ENCODE measurements around the gene OR10A4.
"Not testable (repeated sequence)": the region's sequence is repeated elsewhere in the genome, so short reads cannot be mapped to it uniquely, and the experiment has no call there.

OR10A4 gene

DNA sequence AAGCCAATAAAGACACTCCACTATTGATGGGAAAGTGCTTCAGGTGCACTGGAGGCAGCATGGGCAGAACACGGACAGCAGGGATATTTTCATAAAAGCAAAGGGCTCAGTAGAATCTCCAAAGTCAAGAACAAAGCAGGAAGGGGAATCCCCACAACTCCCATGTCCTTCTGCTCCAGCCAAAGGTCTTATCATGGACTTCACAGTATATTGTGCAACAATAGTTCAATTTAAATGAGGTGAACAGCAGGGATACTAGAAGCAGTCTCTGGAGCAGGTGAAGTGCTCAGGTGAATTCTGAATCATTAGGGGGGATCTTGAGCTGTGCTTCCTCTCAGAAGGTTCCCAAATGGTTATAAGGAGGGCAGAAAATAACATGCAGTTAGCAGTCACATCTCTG lies 22.5 kb downstream of the OR10A4 start:
- H3K9ac ChIP-seq (ENCODE audit: low read length): no peak overlapping the region
- no peak overlapping the region for H3K18ac ChIP-seq (ENCODE audit: low read depth in 1 of 2, low read length in 2 of 2)
- no peaks in the 10 kb centered on the region for H3K9me3 ChIP-seq (ENCODE audit: control insufficient read depth, low read length)
- H3K36me3 ChIP-seq (ENCODE audit: control insufficient read depth in 1 of 2, insufficient read depth in 2 of 2, low read depth in 1 of 2, low read length in 2 of 2): no peaks in the 10 kb centered on the region
- H3K4me3 ChIP-seq (ENCODE audit: insufficient read depth in 1 of 2, low read depth in 1 of 2, low read length in 2 of 2): no peak overlapping the region
- no peak overlapping the region for H4K91ac ChIP-seq (ENCODE audit: low read length)
- no peak for DNase-seq
- H3K79me1 ChIP-seq (replicated peaks; ENCODE audit: low read length, poor library complexity, severe bottlenecking): no peaks in the 10 kb centered on the region
- no peaks in the 10 kb centered on the region for H3K27me3 ChIP-seq (ENCODE audit: control insufficient read depth in 1 of 2, insufficient read depth in 1 of 2, low read length in 2 of 2)
- H2BK120ac ChIP-seq (ENCODE audit: low read depth, low read length): no peak overlapping the region
- H2BK5ac ChIP-seq (ENCODE audit: low read depth, low read length, poor library complexity, severe bottlenecking): no peak overlapping the region
- no peak overlapping the region for H2AK5ac ChIP-seq (ENCODE audit: low read length, severe bottlenecking)
- no peak overlapping the region for H2AFZ ChIP-seq (ENCODE audit: low read depth, low read length)
- no peak overlapping the region for H3K14ac ChIP-seq (ENCODE audit: low read length in 2 of 2)
- no peak overlapping the region for H3K4ac ChIP-seq (ENCODE audit: low read depth in 1 of 2, low read length in 2 of 2)
- H3K23ac ChIP-seq (ENCODE audit: low read length in 2 of 2): no peak overlapping the region
- 86% methylated on average over 1 of the region's 1 CpG for WGBS
- no peaks in the 10 kb centered on the region for H3K4me1 ChIP-seq (ENCODE audit: control insufficient read depth, insufficient read depth, low read depth, low read length)
- H4K8ac ChIP-seq (ENCODE audit: low read length): no peak overlapping the region
- no peak overlapping the region for H3K27ac ChIP-seq (ENCODE audit: low read length, poor library complexity, severe bottlenecking)
- no peak overlapping the region for H2BK15ac ChIP-seq (ENCODE audit: low read depth, poor library complexity, severe bottlenecking)
- H2BK12ac ChIP-seq (ENCODE audit: low read length in 2 of 2): no peak overlapping the region
- H3K4me2 ChIP-seq (ENCODE audit: low read length, poor library complexity, severe bottlenecking): no peak overlapping the region

DNA sequence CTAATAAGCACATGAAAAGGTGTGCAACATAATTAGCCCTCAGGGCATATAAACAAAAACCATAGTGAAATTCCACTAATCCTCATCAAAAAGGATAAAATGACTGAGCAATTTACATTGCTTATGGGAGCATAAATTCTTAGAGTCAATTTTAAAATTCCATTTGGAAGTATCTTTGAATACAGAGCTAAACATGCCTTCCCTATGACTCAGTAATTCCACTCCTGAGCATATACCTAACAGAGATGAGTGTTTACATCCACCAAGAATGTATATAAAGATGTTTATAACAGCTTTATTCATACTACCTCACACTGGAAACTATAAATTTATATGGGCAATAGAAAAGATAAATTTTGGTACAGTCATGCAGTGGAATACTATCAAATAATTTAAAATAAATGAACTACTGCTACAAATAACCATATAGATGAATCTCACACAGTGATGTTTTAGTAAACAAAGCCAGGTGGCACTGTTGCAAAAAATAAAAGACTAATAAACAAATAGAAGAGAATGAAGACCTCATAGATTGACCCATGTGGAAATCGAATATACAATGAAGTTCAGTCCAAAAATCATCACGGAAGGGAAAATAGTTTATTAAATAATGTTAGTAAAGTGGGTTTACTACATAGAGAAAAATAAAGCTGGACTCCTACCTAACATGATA lies 24.0 kb downstream of the OR10A4 start:
- Histone ChIP-seq H2BK120ac (ENCODE audit: low read depth, low read length) (no peak overlapping the region), H3K79me1 (replicated peaks; ENCODE audit: low read length, poor library complexity, severe bottlenecking) (no peaks in the 10 kb centered on the region), H3K23ac (ENCODE audit: low read length in 2 of 2) (no peak overlapping the region), H3K4me3 (ENCODE audit: insufficient read depth in 1 of 2, low read depth in 1 of 2, low read length in 2 of 2) (no peak overlapping the region), H2BK5ac (ENCODE audit: low read depth, low read length, poor library complexity, severe bottlenecking) (no peak overlapping the region), H3K4me1 (ENCODE audit: control insufficient read depth, insufficient read depth, low read depth, low read length) (no peaks in the 10 kb centered on the region), H2AFZ (ENCODE audit: low read depth, low read length) (no peak overlapping the region), H3K14ac (ENCODE audit: low read length in 2 of 2) (no peak overlapping the region), H3K9me3 (ENCODE audit: control insufficient read depth, low read length) (no peaks in the 10 kb centered on the region), H4K91ac (ENCODE audit: low read length) (no peak overlapping the region), H3K36me3 (ENCODE audit: control insufficient read depth in 1 of 2, insufficient read depth in 2 of 2, low read depth in 1 of 2, low read length in 2 of 2) (no peaks in the 10 kb centered on the region), H4K8ac (ENCODE audit: low read length) (no peak overlapping the region), H2BK15ac (ENCODE audit: low read depth, poor library complexity, severe bottlenecking) (no peak overlapping the region), H3K27me3 (ENCODE audit: control insufficient read depth in 1 of 2, insufficient read depth in 1 of 2, low read length in 2 of 2) (no peaks in the 10 kb centered on the region), H3K27ac (ENCODE audit: low read length, poor library complexity, severe bottlenecking) (no peak overlapping the region), H3K4ac (ENCODE audit: low read depth in 1 of 2, low read length in 2 of 2) (no peak overlapping the region), H2BK12ac (ENCODE audit: low read length in 2 of 2) (no peak overlapping the region), H3K18ac (ENCODE audit: low read depth in 1 of 2, low read length in 2 of 2) (no peak overlapping the region), H3K9ac (ENCODE audit: low read length) (no peak overlapping the region), H2AK5ac (ENCODE audit: low read length, severe bottlenecking) (no peak overlapping the region), H3K4me2 (ENCODE audit: low read length, poor library complexity, severe bottlenecking) (no peak overlapping the region)
- DNase-seq: no peak
- WGBS: 71% methylated on average over 2 of the region's 2 CpGs

DNA sequence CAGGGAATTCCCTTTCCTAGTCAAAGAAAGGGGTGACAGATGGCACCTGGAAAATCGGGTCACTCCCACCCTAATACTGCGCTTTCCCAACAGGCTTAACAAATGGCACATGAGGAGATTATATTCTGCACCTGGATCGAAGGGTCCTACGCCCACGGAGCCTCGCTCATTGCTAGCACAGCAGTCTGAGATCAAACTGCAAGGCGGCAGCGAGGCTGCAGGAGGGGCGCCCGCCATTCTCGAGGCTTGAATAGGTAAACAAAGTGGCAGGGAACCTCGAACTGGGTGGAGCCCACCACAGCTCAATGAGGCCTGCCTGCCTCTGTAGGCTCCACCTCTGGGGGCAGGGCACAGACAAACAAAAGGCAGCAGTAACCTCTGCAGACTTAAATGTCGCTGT lies 28.4 kb downstream of the OR10A4 start:
- H2AK5ac ChIP-seq (ENCODE audit: low read length, severe bottlenecking); H3K27ac ChIP-seq (ENCODE audit: low read length, poor library complexity, severe bottlenecking); H4K8ac ChIP-seq (ENCODE audit: low read length); H2BK15ac ChIP-seq (ENCODE audit: low read depth, poor library complexity, severe bottlenecking); H2BK5ac ChIP-seq (ENCODE audit: low read depth, low read length, poor library complexity, severe bottlenecking); H4K91ac ChIP-seq (ENCODE audit: low read length); H3K4me1 ChIP-seq (ENCODE audit: control insufficient read depth, insufficient read depth, low read depth, low read length); H2BK12ac ChIP-seq (ENCODE audit: low read length in 2 of 2); H3K27me3 ChIP-seq (ENCODE audit: control insufficient read depth in 1 of 2, insufficient read depth in 1 of 2, low read length in 2 of 2); H3K4me3 ChIP-seq (ENCODE audit: insufficient read depth in 1 of 2, low read depth in 1 of 2, low read length in 2 of 2); H3K4me2 ChIP-seq (ENCODE audit: low read length, poor library complexity, severe bottlenecking); H3K4ac ChIP-seq (ENCODE audit: low read depth in 1 of 2, low read length in 2 of 2); DNase-seq; H3K18ac ChIP-seq (ENCODE audit: low read depth in 1 of 2, low read length in 2 of 2); H3K23ac ChIP-seq (ENCODE audit: low read length in 2 of 2); H3K36me3 ChIP-seq (ENCODE audit: control insufficient read depth in 1 of 2, insufficient read depth in 2 of 2, low read depth in 1 of 2, low read length in 2 of 2); H3K79me1 ChIP-seq (replicated peaks; ENCODE audit: low read length, poor library complexity, severe bottlenecking); H3K9me3 ChIP-seq (ENCODE audit: control insufficient read depth, low read length); H2BK120ac ChIP-seq (ENCODE audit: low read depth, low read length); H3K9ac ChIP-seq (ENCODE audit: low read length); H2AFZ ChIP-seq (ENCODE audit: low read depth, low read length); H3K14ac ChIP-seq (ENCODE audit: low read length in 2 of 2): not testable (repeated sequence)
- WGBS: 84% methylated on average over 13 of the region's 13 CpGs

DNA sequence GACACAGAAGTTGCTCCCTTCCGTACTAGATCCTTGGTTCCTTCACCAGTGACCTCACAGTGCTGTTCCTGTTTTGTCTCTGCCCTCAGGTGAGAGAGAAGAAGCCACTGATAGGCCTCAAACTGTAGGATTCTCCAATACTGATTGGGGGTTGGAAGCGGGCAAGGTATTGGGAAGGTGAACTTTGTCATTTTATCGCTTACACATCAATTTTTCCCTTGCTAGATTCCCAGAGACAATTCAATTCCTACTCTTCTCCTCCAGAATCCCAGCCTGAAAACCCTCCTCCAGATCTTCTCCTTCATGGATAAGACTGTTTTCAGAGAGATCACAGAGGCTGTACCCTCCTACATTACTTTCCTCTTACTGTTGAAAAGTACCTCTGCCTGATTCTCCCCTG lies 35.0 kb downstream of the OR10A4 start:
- Histone ChIP-seq H2BK120ac (ENCODE audit: low read depth, low read length) (no peak overlapping the region), H3K4ac (ENCODE audit: low read depth in 1 of 2, low read length in 2 of 2) (no peak overlapping the region)

More for the DNA sequence above, 35.0 kb downstream of the OR10A4 start:
- H2AK5ac ChIP-seq (ENCODE audit: low read length, severe bottlenecking): no peak overlapping the region
- H3K4me3 ChIP-seq (ENCODE audit: insufficient read depth in 1 of 2, low read depth in 1 of 2, low read length in 2 of 2): no peak overlapping the region
- H3K27ac ChIP-seq (ENCODE audit: low read length, poor library complexity, severe bottlenecking): no peak overlapping the region
- 90% methylated on average over 3 of the region's 3 CpGs for WGBS
- no peaks in the 10 kb centered on the region for H3K9me3 ChIP-seq (ENCODE audit: control insufficient read depth, low read length)
- H3K36me3 ChIP-seq (ENCODE audit: control insufficient read depth in 1 of 2, insufficient read depth in 2 of 2, low read depth in 1 of 2, low read length in 2 of 2): no peaks in the 10 kb centered on the region
- H3K4me1 ChIP-seq (ENCODE audit: control insufficient read depth, insufficient read depth, low read depth, low read length): no peaks in the 10 kb centered on the region
- no peak overlapping the region for H2BK15ac ChIP-seq (ENCODE audit: low read depth, poor library complexity, severe bottlenecking)
- no peak overlapping the region for H4K8ac ChIP-seq (ENCODE audit: low read length)
- no peaks in the 10 kb centered on the region for H3K27me3 ChIP-seq (ENCODE audit: control insufficient read depth in 1 of 2, insufficient read depth in 1 of 2, low read length in 2 of 2)
- no peaks in the 10 kb centered on the region for H3K79me1 ChIP-seq (replicated peaks; ENCODE audit: low read length, poor library complexity, severe bottlenecking)
- H3K14ac ChIP-seq (ENCODE audit: low read length in 2 of 2): no peak overlapping the region
- H3K4me2 ChIP-seq (ENCODE audit: low read length, poor library complexity, severe bottlenecking): no peak overlapping the region
- no peak overlapping the region for H3K18ac ChIP-seq (ENCODE audit: low read depth in 1 of 2, low read length in 2 of 2)
- no peak overlapping the region for H2BK12ac ChIP-seq (ENCODE audit: low read length in 2 of 2)
- no peak overlapping the region for H2AFZ ChIP-seq (ENCODE audit: low read depth, low read length)
- no peak for DNase-seq
- H2BK5ac ChIP-seq (ENCODE audit: low read depth, low read length, poor library complexity, severe bottlenecking): no peak overlapping the region
- no peak overlapping the region for H4K91ac ChIP-seq (ENCODE audit: low read length)
- no peak overlapping the region for H3K23ac ChIP-seq (ENCODE audit: low read length in 2 of 2)
- H3K9ac ChIP-seq (ENCODE audit: low read length): no peak overlapping the region

All from mesenchymal stem cell (in vitro differentiated cells and primary cell).